ENCODE measurements around the gene EP300. TPM values are rescaled to one million over a fixed set of nuclear protein-coding genes. Genes with fewer than 3 reads are reported as not detected.

The EP300 gene
- total RNA-seq, 1 donor from 2014 or later = 37.4 TPM

DNA sequence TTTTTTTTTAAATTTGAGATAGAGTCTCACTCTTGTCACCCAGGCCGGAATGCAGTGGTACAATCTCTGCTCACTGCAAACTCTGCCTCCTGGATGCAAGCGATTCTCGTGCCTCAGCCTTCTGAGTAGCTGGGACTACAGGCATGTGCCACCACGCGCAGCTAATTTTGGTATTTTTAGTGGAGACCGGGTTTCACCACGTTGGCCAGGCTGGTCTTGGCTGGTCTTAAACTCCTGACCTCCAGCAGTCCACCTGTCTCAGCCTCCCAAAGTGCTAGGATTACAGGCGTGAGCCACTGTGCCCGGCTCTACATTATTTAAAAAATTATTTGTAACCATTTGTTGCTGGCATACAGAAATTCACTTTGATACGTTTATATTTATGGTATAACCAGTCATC lies 18.6 kb downstream of the EP300 start:
- H3K36me3 ChIP-seq (ENCODE audit: control insufficient read depth, insufficient read depth, low read length) = no peaks in the 10 kb centered on the region
- H3K27me3 ChIP-seq (ENCODE audit: control insufficient read depth, insufficient read depth, low read length) = no peaks in the 10 kb centered on the region
- H3K4me3 ChIP-seq (ENCODE audit: low read depth, low read length) = no peak overlapping the region
- TF ChIP-seq, protein P1, sequence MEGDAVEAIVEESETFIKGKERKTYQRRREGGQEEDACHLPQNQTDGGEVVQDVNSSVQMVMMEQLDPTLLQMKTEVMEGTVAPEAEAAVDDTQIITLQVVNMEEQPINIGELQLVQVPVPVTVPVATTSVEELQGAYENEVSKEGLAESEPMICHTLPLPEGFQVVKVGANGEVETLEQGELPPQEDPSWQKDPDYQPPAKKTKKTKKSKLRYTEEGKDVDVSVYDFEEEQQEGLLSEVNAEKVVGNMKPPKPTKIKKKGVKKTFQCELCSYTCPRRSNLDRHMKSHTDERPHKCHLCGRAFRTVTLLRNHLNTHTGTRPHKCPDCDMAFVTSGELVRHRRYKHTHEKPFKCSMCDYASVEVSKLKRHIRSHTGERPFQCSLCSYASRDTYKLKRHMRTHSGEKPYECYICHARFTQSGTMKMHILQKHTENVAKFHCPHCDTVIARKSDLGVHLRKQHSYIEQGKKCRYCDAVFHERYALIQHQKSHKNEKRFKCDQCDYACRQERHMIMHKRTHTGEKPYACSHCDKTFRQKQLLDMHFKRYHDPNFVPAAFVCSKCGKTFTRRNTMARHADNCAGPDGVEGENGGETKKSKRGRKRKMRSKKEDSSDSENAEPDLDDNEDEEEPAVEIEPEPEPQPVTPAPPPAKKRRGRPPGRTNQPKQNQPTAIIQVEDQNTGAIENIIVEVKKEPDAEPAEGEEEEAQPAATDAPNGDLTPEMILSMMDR (IDR thresholded peaks at IDR 0.05; ENCODE audit: insufficient read depth, low read length, poor library complexity, severe bottlenecking) = no peak
- DNase-seq (ENCODE audit: low read depth) = no peak

- TF ChIP-seq, protein P1 (IDR thresholded peaks at IDR 0.05; ENCODE audit: insufficient read depth, low read length, poor library complexity, severe bottlenecking) = no peak
- Histone ChIP-seq H3K27me3 (ENCODE audit: control insufficient read depth, insufficient read depth, low read length) (no peaks in the 10 kb centered on the region), H3K4me3 (ENCODE audit: low read depth, low read length) (no peak overlapping the region), H3K36me3 (ENCODE audit: control insufficient read depth, insufficient read depth, low read length) (no peaks in the 10 kb centered on the region)
- no peak for DNase-seq (ENCODE audit: low read depth)
These were observed 23.9 kb downstream of the EP300 start for GRCh38 chr22:41116342-41116741.

DNA sequence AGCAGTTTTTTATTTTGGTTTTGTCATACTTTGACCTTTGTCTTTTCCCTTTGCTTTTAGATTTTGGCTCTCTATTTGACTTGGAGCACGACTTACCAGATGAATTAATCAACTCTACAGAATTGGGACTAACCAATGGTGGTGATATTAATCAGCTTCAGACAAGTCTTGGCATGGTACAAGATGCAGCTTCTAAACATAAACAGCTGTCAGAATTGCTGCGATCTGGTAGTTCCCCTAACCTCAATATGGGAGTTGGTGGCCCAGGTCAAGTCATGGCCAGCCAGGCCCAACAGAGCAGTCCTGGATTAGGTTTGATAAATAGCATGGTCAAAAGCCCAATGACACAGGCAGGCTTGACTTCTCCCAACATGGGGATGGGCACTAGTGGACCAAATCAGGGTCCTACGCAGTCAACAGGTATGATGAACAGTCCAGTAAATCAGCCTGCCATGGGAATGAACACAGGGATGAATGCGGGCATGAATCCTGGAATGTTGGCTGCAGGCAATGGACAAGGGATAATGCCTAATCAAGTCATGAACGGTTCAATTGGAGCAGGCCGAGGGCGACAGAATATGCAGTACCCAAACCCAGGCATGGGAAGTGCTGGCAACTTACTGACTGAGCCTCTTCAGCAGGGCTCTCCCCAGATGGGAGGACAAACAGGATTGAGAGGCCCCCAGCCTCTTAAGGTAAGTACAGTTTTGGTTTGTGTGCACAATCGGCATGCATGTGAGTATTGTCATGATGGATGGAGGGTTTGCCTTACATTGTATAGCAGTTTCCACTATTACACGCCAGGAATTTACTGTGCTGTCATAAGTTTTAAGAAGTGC lies 25.0 kb downstream of the EP300 start:
- no peaks in the 10 kb centered on the region for H3K36me3 ChIP-seq (ENCODE audit: control insufficient read depth, insufficient read depth, low read length)
- no peak for DNase-seq (ENCODE audit: low read depth)

GRCh38 chr22:41123151-41123550 lies 30.8 kb downstream of the EP300 start:
- Histone ChIP-seq H3K4me3 (ENCODE audit: low read depth, low read length) (no peak overlapping the region), H3K27me3 (ENCODE audit: control insufficient read depth, insufficient read depth, low read length) (no peaks in the 10 kb centered on the region), H3K36me3 (ENCODE audit: control insufficient read depth, insufficient read depth, low read length) (peaks cover 3% of the 10 kb centered on the region)
- DNase-seq (ENCODE audit: low read depth) = no peak
- TF ChIP-seq, protein P1 (IDR thresholded peaks at IDR 0.05; ENCODE audit: insufficient read depth, low read length, poor library complexity, severe bottlenecking) = no peak

More for the DNA sequence above, 25.0 kb downstream of the EP300 start:
- TF ChIP-seq, protein P1 (IDR thresholded peaks at IDR 0.05; ENCODE audit: insufficient read depth, low read length, poor library complexity, severe bottlenecking) = no peak
- no peaks in the 10 kb centered on the region for H3K27me3 ChIP-seq (ENCODE audit: control insufficient read depth, insufficient read depth, low read length)
- no peak overlapping the region for H3K4me3 ChIP-seq (ENCODE audit: low read depth, low read length)

GRCh38 chr22:41124086-41124485 lies 31.7 kb downstream of the EP300 start:
- Histone ChIP-seq H3K27me3 (ENCODE audit: control insufficient read depth, insufficient read depth, low read length) (no peaks in the 10 kb centered on the region), H3K36me3 (ENCODE audit: control insufficient read depth, insufficient read depth, low read length) (peaks cover 3% of the 10 kb centered on the region), H3K4me3 (ENCODE audit: low read depth, low read length) (no peak overlapping the region)
- TF ChIP-seq, protein P1 (IDR thresholded peaks at IDR 0.05; ENCODE audit: insufficient read depth, low read length, poor library complexity, severe bottlenecking) = no peak
- no peak for DNase-seq (ENCODE audit: low read depth)

GRCh38 chr22:41127451-41127850 lies 35.1 kb downstream of the EP300 start:
- no peak overlapping the region for H3K4me3 ChIP-seq (ENCODE audit: low read depth, low read length)
- DNase-seq (ENCODE audit: low read depth) = no peak
- TF ChIP-seq, protein P1 (IDR thresholded peaks at IDR 0.05; ENCODE audit: insufficient read depth, low read length, poor library complexity, severe bottlenecking) = no peak
- peaks cover 6% of the 10 kb centered on the region for H3K36me3 ChIP-seq (ENCODE audit: control insufficient read depth, insufficient read depth, low read length)
- H3K27me3 ChIP-seq (ENCODE audit: control insufficient read depth, insufficient read depth, low read length) = no peaks in the 10 kb centered on the region

Measured in kidney epithelial cell (primary cell).